ENCODE results near the gene CAPN9.

CAPN9 gene

DNA sequence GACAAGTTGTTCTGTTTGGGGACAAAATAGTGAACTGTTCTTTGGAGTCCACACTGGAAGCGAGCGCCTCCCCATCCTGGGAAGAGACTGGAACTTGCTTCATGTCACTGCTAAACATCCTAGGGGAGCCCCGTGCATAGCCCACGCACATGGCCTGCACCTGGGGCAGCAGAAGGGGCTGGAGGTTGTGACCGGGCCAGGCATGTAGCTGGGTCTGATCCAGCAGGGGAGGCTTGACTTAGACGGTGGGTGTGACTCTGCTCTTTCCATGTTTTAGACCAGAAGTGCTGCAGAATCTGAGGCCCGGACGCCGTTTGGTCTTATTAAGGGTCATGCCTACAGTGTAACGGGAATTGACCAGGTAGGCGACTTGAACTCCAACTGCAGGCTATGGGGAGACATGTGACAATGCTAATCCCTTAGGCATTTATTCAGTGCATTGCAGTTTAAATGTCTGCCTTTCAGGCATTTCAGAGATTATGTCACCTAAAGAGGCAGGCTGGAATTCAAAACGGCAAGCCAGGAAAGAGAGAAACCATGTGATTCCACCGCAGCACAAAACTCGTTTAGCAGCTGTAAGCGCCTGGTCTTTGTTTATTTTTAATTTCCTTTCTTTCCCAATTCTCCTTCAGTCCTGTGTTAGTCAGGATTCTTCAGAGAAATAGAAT lies 21.8 kb downstream of the CAPN9 start:
- no peak for DNase-seq (ENCODE audit: low spot score)

DNA sequence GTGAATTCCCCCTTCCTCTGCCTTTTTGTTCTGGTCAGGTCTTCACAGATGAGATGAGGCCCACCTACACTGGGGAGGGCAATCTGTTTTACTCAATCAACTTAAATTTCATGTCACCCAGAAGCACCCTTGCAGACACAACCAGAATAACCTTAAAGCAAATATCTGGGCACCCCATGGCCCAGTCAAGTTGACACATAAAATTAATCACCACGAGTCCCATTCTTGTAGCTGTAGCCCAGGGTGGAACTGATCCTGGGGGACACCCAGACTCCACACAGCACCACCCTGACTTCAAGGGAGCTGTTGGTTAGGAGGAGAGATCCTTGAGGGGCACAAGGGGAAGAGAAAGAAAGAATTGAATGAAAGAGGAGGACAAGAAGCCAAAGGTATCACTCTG lies 23.1 kb downstream of the CAPN9 start:
- no peak for DNase-seq (ENCODE audit: low spot score)

DNA sequence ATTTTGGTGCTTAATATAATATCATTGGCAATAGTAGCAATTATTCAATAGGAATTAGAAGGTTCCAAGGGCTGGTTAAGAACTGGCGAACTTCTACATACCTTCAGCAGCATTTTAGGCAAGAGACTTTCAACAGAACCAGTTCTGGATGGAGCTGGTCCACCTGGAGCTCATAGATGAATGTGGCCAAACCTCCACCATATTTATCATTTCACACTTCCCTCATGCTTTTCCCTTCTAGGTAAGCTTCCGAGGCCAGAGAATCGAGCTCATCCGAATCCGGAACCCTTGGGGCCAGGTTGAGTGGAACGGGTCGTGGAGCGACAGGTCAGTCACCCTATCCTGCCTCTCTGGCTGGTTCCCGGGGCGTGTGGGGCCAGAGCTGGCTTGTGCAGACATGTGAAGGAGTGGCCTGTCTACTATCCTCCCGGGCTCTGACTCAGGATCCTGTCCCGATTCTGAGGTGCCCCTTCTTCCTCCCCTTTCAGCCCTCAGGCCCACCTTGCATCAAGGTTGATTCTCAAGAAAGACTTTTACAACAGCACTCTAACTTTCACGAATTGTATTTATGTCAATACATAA lies 24.7 kb downstream of the CAPN9 start:
- no peak for DNase-seq (ENCODE audit: low spot score)

GRCh38 chr1:230772457-230773395 lies 25.5 kb downstream of the CAPN9 start:
- no peak for DNase-seq (ENCODE audit: low spot score)

GRCh38 chr1:230773396-230774033 lies 26.3 kb downstream of the CAPN9 start:
- DNase-seq (ENCODE audit: low spot score) = no peak

- DNase-seq (ENCODE audit: low spot score) = no peak
These were observed 31.9 kb downstream of the CAPN9 start for GRCh38 chr1:230778916-230779590.

- DNase-seq (ENCODE audit: low spot score) = no peak
These were observed 33.9 kb downstream of the CAPN9 start for GRCh38 chr1:230781131-230781530.

DNA sequence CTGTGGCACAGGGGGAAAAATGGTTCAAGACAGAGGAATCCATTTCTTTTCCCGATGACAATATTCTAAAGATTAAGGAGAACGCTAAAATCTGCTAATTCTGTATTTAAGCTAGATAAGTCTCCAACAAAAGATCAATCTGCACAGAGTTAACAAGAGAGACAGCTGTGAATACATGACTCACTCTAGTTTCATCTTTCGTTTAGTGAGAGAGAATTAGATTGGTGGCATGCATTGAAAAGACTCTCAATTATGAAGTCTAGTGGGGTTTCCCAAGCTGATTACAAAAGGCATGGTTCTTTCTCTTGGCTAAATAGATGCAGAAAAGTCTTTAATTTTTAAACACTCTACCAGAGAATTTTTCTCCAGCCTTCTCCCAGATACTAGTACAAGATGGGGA lies 34.4 kb downstream of the CAPN9 start:
- no peak for DNase-seq (ENCODE audit: low spot score)

DNA sequence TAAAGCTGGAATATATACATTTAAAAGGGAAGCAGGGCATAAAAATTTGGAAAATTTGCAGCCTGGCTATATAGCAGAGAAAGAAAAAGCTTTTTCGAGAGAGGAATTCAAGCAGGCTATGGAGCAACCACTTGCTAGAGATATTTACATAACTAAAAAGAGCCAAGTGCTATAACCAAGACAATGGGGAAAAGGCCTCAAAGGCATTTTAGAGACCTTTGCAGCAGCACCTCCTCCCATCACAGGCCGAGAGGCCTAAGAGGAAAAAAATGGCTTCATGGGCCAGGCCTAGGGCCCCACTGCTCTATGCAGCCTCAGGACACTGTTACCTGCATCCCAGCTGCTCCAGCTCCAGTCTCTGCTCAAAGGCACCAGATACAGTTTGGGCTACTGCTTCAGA lies 37.0 kb downstream of the CAPN9 start:
- no peak for DNase-seq (ENCODE audit: low spot score)

- no peak for DNase-seq (ENCODE audit: low spot score)
These were observed 38.6 kb downstream of the CAPN9 start for GRCh38 chr1:230785636-230786384.

DNA sequence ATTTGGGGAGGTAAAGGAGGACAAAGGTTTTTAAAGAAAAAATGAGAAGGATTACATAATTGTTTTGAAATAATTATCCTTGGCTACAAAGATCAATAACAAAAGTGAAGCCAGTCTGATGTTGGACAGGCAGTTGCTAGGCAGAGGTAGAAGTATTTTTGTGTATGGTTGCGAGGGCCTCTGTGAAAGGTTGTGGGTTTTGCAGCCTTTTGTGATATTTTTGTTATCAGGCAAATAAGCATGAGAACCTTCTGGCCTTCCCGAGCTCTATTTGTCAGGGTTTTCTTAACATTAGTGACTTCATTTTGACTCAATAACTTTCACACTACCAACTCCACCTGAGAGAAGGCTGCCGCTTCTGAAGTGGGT lies 39.2 kb downstream of the CAPN9 start:
- DNase-seq (ENCODE audit: low spot score) = no peak

GRCh38 chr1:230787471-230787870 lies 40.3 kb downstream of the CAPN9 start:
- no peak for DNase-seq (ENCODE audit: low spot score)

- DNase-seq (ENCODE audit: low spot score) = no peak
These were observed 41.5 kb downstream of the CAPN9 start for GRCh38 chr1:230788561-230789275.

- DNase-seq (ENCODE audit: low spot score) = no peak
These were observed 42.8 kb downstream of the CAPN9 start for GRCh38 chr1:230790026-230790425.

DNA sequence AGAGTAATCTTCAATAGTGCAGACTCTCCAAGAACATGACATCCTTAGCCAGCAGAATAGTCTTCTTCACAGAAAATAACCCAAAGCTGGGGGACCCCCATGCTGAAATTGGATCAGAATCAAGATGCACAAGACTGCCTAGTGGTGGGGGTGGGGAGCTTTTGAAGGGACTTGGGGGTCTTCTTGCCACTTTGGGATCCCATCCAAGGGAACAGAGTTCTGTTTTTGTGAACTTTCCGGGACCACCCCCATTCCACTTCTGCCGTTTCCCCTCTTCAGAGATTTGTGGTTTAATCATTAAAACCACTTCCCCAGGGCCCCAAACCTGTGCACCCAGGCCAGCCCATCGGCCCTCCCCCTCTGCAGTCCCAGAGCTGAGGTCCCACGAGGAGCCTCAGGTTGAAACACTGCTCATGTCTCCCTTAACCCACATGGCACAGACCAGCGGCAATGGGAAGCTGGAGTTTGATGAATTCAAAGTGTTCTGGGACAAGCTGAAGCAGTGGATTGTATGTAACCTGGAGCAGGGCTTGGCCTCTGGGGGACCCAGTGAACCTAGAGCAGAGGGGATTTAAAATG lies 44.9 kb downstream of the CAPN9 start:
- DNase-seq (ENCODE audit: low spot score) = no peak

- no peak for DNase-seq (ENCODE audit: low spot score)
These were observed 45.7 kb downstream of the CAPN9 start for GRCh38 chr1:230792691-230793462.

GRCh38 chr1:230793463-230793745 lies 46.2 kb downstream of the CAPN9 start:
- no peak for DNase-seq (ENCODE audit: low spot score)

- DNase-seq (ENCODE audit: low spot score) = no peak
These were observed 47.2 kb downstream of the CAPN9 start for GRCh38 chr1:230794431-230794830.

GRCh38 chr1:230794871-230795605 lies 47.9 kb downstream of the CAPN9 start:
- no peak for DNase-seq (ENCODE audit: low spot score)

All from CD4-positive, alpha-beta T cell treated with Interleukin-15 for 4 hours (primary cell).